A549 (cell line): ENCODE measurements around the gene ANKRD2.

Experiments used
- BCL3 ChIP-seq: fragments of >200 bp; sonication (Bioruptor Twin); formaldehyde crosslinking; IDR thresholded peaks from 3 replicates; pipeline ENCODE4 v1.6.1; 2016
- CTCF ChIP-seq: fragments of >200 bp; sonication (Bioruptor Twin); formaldehyde crosslinking; IDR thresholded peaks from 3 replicates; pipeline ENCODE4 v1.5.1; 2016
- EP300 ChIP-seq, 2 experiments: fragments of >200 bp; sonication (Bioruptor Twin); formaldehyde crosslinking; IDR thresholded peaks; 2 replicates in 1 of 2; 3 replicates in 1 of 2; pipeline ENCODE4 v1.6.1; 2016 to 2017
- GATA3 ChIP-seq: IDR thresholded peaks from 2 replicates; pipeline ENCODE4 v1.6.1; 2012; ENCODE audit warnings: borderline replicate concordance
- HEYL ChIP-seq: fragments of 250-450 bp; sonication (Bioruptor Pico); IDR thresholded peaks from 2 replicates; pipeline ENCODE4 v1.8.0; 2021; ENCODE audit warnings: mild to moderate bottlenecking, moderate library complexity
- JUNB ChIP-seq: fragments of >200 bp; sonication (Bioruptor Twin); formaldehyde crosslinking; IDR thresholded peaks from 2 replicates; pipeline ENCODE4 v1.6.1; 2016
- NFE2L2 ChIP-seq: fragments of 150-350 bp; conservative IDR thresholded peaks from 2 replicates; pipeline ENCODE4 v1.6.1; 2014; ENCODE audit warnings: low read length
- NPAS2 ChIP-seq: fragments of 250-450 bp; sonication (Bioruptor Pico); IDR thresholded peaks from 2 replicates; pipeline ENCODE4 v1.8.0; 2022; ENCODE audit warnings: mild to moderate bottlenecking, moderate library complexity, borderline replicate concordance
- NR3C1 ChIP-seq: fragments of >200 bp; sonication (Bioruptor Twin); formaldehyde crosslinking; IDR thresholded peaks from 3 replicates; pipeline ENCODE4 v1.6.1; 2017
- PHF8 ChIP-seq: fragments of 200-600 bp; sonication (generic); IDR thresholded peaks from 2 replicates; pipeline ENCODE4 v1.6.1; 2016; ENCODE audit warnings: low read depth, mild to moderate bottlenecking, antibody characterized with exemption, moderate library complexity, borderline replicate concordance
- POLR2A ChIP-seq: IDR thresholded peaks from 2 replicates; pipeline ENCODE4 v1.6.1; 2012; ENCODE audit warnings: mild to moderate bottlenecking, low read length
- RCOR1 ChIP-seq: fragments of 150-350 bp; IDR thresholded peaks from 2 replicates; pipeline ENCODE4 v1.6.1; 2014; ENCODE audit warnings: antibody characterized with exemption, low read length, low read depth
- RFX5 ChIP-seq: fragments of 450-650 bp; IDR thresholded peaks from 2 replicates; pipeline ENCODE4 v1.7.1; 2014; ENCODE audit warnings: antibody characterized with exemption, mild to moderate bottlenecking, moderate library complexity

- no peak for TF ChIP-seq CTCF
- no peak for TF ChIP-seq NFE2L2
- no peak for TF ChIP-seq POLR2A
- TF ChIP-seq BCL3, result no peak
- no peak for TF ChIP-seq JUNB
- TF ChIP-seq GATA3, result no peak
- no peak for TF ChIP-seq HEYL (CRISPR knock-in tag)
- TF ChIP-seq NR3C1, result no peak
- TF ChIP-seq EP300 (IDR thresholded peaks at IDR 0.05), result no peak
- TF ChIP-seq RFX5, result no peak
- no peak for TF ChIP-seq PHF8
- no peak for TF ChIP-seq RCOR1
- TF ChIP-seq NPAS2 (CRISPR knock-in tag), result no peak
Measured at GRCh38 chr10:97593421-97593820, 20.8 kb downstream of the ANKRD2 start.
